SK-N-SH (cell line): Measurements from ENCODE around the gene CYTH3. TPM values are rescaled to one million over a fixed set of nuclear protein-coding genes. Genes with fewer than 3 reads are reported as not detected.

Source experiments
- CTCF ChIA-PET: fragments of 300-600, 350-600 bp; formaldehyde crosslinking; extraction: SDS; loops from one replicate; lab custom pipeline; 2021; lab: Yijun Ruan, JAX
- POLR2A ChIA-PET: fragments of 350-600 bp; sonication (Branson Sonifier 250); formaldehyde crosslinking; extraction: SDS; loops from one replicate; lab custom pipeline; 2020; ENCODE audit warnings: antibody characterized with exemption, inconsistent platforms; lab: Yijun Ruan, JAX
- DNase-seq: peaks from one replicate; pipeline ENCODE4 v3.0.0; 2012
- H2AFZ ChIP-seq: fragments of 200-600 bp; sonication (generic); 2 replicates; pipeline ENCODE4 v1.8.1; 2016; ENCODE audit warnings: antibody characterized with exemption, mild to moderate bottlenecking, low read depth
- H3F3A ChIP-seq: fragments of 200-600 bp; sonication (generic); replicated peaks from 2 replicates; pipeline ENCODE3; 2016; ENCODE audit warnings: antibody characterized with exemption, mild to moderate bottlenecking; ENCODE audit not compliant: insufficient read depth
- H3K27ac ChIP-seq, 2 experiments: fragments of 200-500 bp in 1 of 2; fragments of 200-600 bp in 1 of 2; sonication (Bioruptor generic) in 1 of 2; sonication (generic), shearing (Covaris generic) in 1 of 2; 2 replicates each; pipeline versions ENCODE4 v1.5.1 to v1.6.1; 2014 to 2016; ENCODE audit warnings: low read depth in 2 of 2, inconsistent platforms in 1 of 2, low read length in 1 of 2, mild to moderate bottlenecking in 1 of 2, mixed read lengths in 1 of 2
- H3K27me3 ChIP-seq: fragments of 200-600 bp; sonication (generic), shearing (Covaris generic); 2 replicates; pipeline ENCODE4 v1.6.1; 2016; ENCODE audit warnings: mixed run types; ENCODE audit not compliant: insufficient read depth
- H3K36me3 ChIP-seq, 2 experiments: fragments of 200-500 bp in 1 of 2; fragments of 200-600 bp in 1 of 2; sonication (Bioruptor generic) in 1 of 2; sonication (generic) in 1 of 2; replicated peaks in 1 of 2; 2 replicates each; pipeline versions ENCODE3 to v1.5.1; 2014 to 2016; ENCODE audit warnings: low read length in 1 of 2, mild to moderate bottlenecking in 1 of 2; ENCODE audit not compliant: insufficient read depth in 2 of 2, control insufficient read depth in 1 of 2
- H3K4me1 ChIP-seq, 2 experiments: fragments of 200-500 bp in 1 of 2; fragments of 200-600 bp in 1 of 2; sonication (Bioruptor generic) in 1 of 2; sonication (generic), shearing (Covaris generic) in 1 of 2; 2 replicates each; pipeline versions ENCODE4 v1.5.1 to v1.6.1; 2014 to 2016; ENCODE audit warnings: low read depth in 1 of 2, low read length in 1 of 2, mixed run types in 1 of 2; ENCODE audit not compliant: insufficient read depth in 2 of 2, control insufficient read depth in 1 of 2
- H3K4me2 ChIP-seq: fragments of 200-600 bp; sonication (generic), shearing (Covaris generic); 2 replicates; pipeline ENCODE4 v1.6.1; 2017; ENCODE audit warnings: mixed run types
- H3K4me3 ChIP-seq, 2 experiments: fragments of 200-500 bp in 1 of 2; fragments of 200-600 bp in 1 of 2; sonication (Bioruptor generic) in 1 of 2; sonication (generic), shearing (Covaris generic) in 1 of 2; 2 replicates each; pipeline versions ENCODE4 v1.5.1 to v1.8.1; 2014 to 2016; ENCODE audit warnings: low read depth in 2 of 2, inconsistent platforms in 1 of 2, low read length in 1 of 2, mild to moderate bottlenecking in 1 of 2, mixed read lengths in 1 of 2, moderate library complexity in 1 of 2
- H3K79me2 ChIP-seq: fragments of 200-600 bp; sonication (generic); 2 replicates; pipeline ENCODE4 v1.8.1; 2017; ENCODE audit warnings: mild to moderate bottlenecking; ENCODE audit not compliant: insufficient read depth
- H3K9ac ChIP-seq: fragments of 200-600 bp; sonication (generic); 2 replicates; pipeline ENCODE4 v1.6.1; 2017; ENCODE audit warnings: mixed run types
- H3K9me2 ChIP-seq: fragments of 200-600 bp; sonication (generic); 2 replicates; pipeline ENCODE4 v1.6.1; 2017; ENCODE audit warnings: mixed run types
- H3K9me3 ChIP-seq: fragments of 200-600 bp; sonication (generic); 2 replicates; pipeline ENCODE4 v1.6.1; 2017; ENCODE audit warnings: mixed run types, mild to moderate bottlenecking, moderate library complexity
- H4K20me1 ChIP-seq: fragments of 200-600 bp; sonication (generic); 2 replicates; pipeline ENCODE4 v1.6.1; 2017; ENCODE audit warnings: mild to moderate bottlenecking, mixed run types; ENCODE audit not compliant: insufficient read depth
- CHD2 ChIP-seq: fragments of 150-350 bp; IDR thresholded peaks from 2 replicates; pipeline ENCODE4 v1.6.1; 2018; ENCODE audit warnings: low read length; ENCODE audit not compliant: partially characterized antibody
- CTCF ChIP-seq: fragments of 200-600 bp; sonication (generic); IDR thresholded peaks from 2 replicates; pipeline ENCODE4 v1.6.1; 2017; ENCODE audit warnings: antibody characterized with exemption, mild to moderate bottlenecking, moderate library complexity
- ELF1 ChIP-seq: IDR thresholded peaks from 2 replicates; pipeline ENCODE4 v1.4.0; 2012
- FOXJ3 ChIP-seq: sonication (generic); formaldehyde crosslinking; IDR thresholded peaks from 2 replicates; pipeline ENCODE4 v1.5.1; 2020; ENCODE audit warnings: mild to moderate bottlenecking, missing genetic modification reagents
- GABPA ChIP-seq: IDR thresholded peaks from 2 replicates; pipeline ENCODE4 v1.4.0; 2012; ENCODE audit warnings: low read depth, mild to moderate bottlenecking
- GATA2 ChIP-seq: sonication (generic); formaldehyde crosslinking; IDR thresholded peaks from 2 replicates; pipeline ENCODE4 v1.5.0; 2020; ENCODE audit warnings: mild to moderate bottlenecking, missing genetic modification reagents
- IRF3 ChIP-seq: fragments of 150-350 bp; IDR thresholded peaks from 2 replicates; pipeline ENCODE4 v1.6.1; 2016; ENCODE audit warnings: mild to moderate bottlenecking, low read depth, low read length
- MAX ChIP-seq: IDR thresholded peaks from 2 replicates; pipeline ENCODE4 v1.4.0; 2012; ENCODE audit warnings: low read depth
- MEF2A ChIP-seq: IDR thresholded peaks from 2 replicates; pipeline ENCODE4 v1.4.0; 2012; ENCODE audit warnings: low read depth, borderline replicate concordance
- RAD21 ChIP-seq: IDR thresholded peaks from 2 replicates; pipeline ENCODE4 v1.6.1; 2012; ENCODE audit warnings: mild to moderate bottlenecking, low read length
- RFX5 ChIP-seq: IDR thresholded peaks from 2 replicates; pipeline ENCODE4 v1.6.1; 2012; ENCODE audit warnings: mild to moderate bottlenecking, improper control_type of control experiment, low read length
- TEAD4 ChIP-seq: IDR thresholded peaks from 2 replicates; pipeline ENCODE4 v1.4.0; 2012; ENCODE audit warnings: mild to moderate bottlenecking, borderline replicate concordance; ENCODE audit not compliant: insufficient read depth
- USF1 ChIP-seq: IDR thresholded peaks from 2 replicates; pipeline ENCODE4 v1.4.0; 2012; ENCODE audit warnings: low read depth, borderline replicate concordance
- USF2 ChIP-seq: fragments of 150-350 bp; IDR thresholded peaks from 2 replicates; pipeline ENCODE4 v1.6.1; 2017; ENCODE audit warnings: antibody characterized with exemption, low read length, low read depth, borderline replicate concordance
- YY1 ChIP-seq: IDR thresholded peaks from 2 replicates; pipeline ENCODE4 v1.4.0; 2012; ENCODE audit warnings: low read depth, mild to moderate bottlenecking
- WGBS: methylation state at CpG from one replicate; pipeline ENCODE4 v1.1.6; 2017; ENCODE audit warnings: low lambda C conversion rate; 5-methylcytosine and 5-hydroxymethylcytosine counted together
- polyA plus RNA-seq, 3 experiments: library from polyadenylated mRNA; depleted of rRNA; stranded (reverse); fragments of >200 nt; gene quantifications; 2 replicates each; pipeline ENCODE4 v1.2.3, GENCODE V29; 2012

The CYTH3 gene
- polyA plus RNA-seq, 1 of the 3 experiments (the other 2 are of a cell fraction) = 55.1 TPM

- Histone ChIP-seq H3K27me3 (no peaks in the 10 kb centered on the region), H3K9me3 (no peaks in the 10 kb centered on the region), H3K36me3 (no peaks in the 10 kb centered on the region), H3K27ac (no peak overlapping the region), H2AFZ (no peak overlapping the region), H3K4me3 (no peak overlapping the region), H4K20me1 (peaks cover 24% of the 10 kb centered on the region), H3F3A (peaks cover 4% of the 10 kb centered on the region), H3K4me2 (no peak overlapping the region), H3K4me1 (no peaks in the 10 kb centered on the region), H3K79me2 (peaks cover 100% of the 10 kb centered on the region), H3K9ac (no peak overlapping the region), H3K9me2 (no peaks in the 10 kb centered on the region)
- POLR2A ChIA-PET = no interaction called here
- TF ChIP-seq TEAD4 = no peak
- TF ChIP-seq CTCF = no peak
- TF ChIP-seq FOXJ3 (CRISPR knock-in tag) = no peak
- TF ChIP-seq CHD2 = no peak
- TF ChIP-seq IRF3 = no peak
- TF ChIP-seq GABPA = no peak
- TF ChIP-seq GATA2 = no peak
- DNase-seq = no peak
- CTCF ChIA-PET = interaction anchor here (1.2 kb wide), 1 partner anchor 52 kb away, joined by 3 read pairs; no protein-coding TSS in a partner anchor
- WGBS = 96% methylated on average over 3 of the region's 3 CpGs
Observed at GRCh38 chr7:6212008-6212407, 60.4 kb downstream of the CYTH3 start.

GRCh38 chr7:6210621-6211372 lies 61.6 kb downstream of the CYTH3 start:
- peaks cover 15% of the 10 kb centered on the region for H3F3A ChIP-seq
- peaks cover 100% of the 10 kb centered on the region for H3K79me2 ChIP-seq
- no peaks in the 10 kb centered on the region for H3K9me2 ChIP-seq
- peaks cover 5 to 6% of the 10 kb centered on the region in 2 experiments for H3K4me1 ChIP-seq
- H3K27ac ChIP-seq = no peak overlapping the region
- WGBS = 96% methylated on average over 7 of the region's 7 CpGs
- CTCF ChIA-PET = interaction anchor here (0.9 to 1.2 kb wide), 2 partner anchors 15 to 51 kb away, joined by 3 to 4 read pairs; no protein-coding TSS in a partner anchor
- H2AFZ ChIP-seq = no peak overlapping the region
- POLR2A ChIA-PET = no interaction called here
- no peaks in the 10 kb centered on the region for H3K9me3 ChIP-seq
- peaks cover 33% of the 10 kb centered on the region for H4K20me1 ChIP-seq
- H3K4me2 ChIP-seq = no peak overlapping the region
- no peak overlapping the region for H3K9ac ChIP-seq
- no peaks in the 10 kb centered on the region for H3K27me3 ChIP-seq
- H3K4me3 ChIP-seq = no peak overlapping the region
- DNase-seq = no peak
- no peaks in the 10 kb centered on the region for H3K36me3 ChIP-seq
- TF ChIP-seq MEF2A (no peak), RAD21 (no peak), CHD2 (no peak), IRF3 (no peak), FOXJ3 (CRISPR knock-in tag) (no peak), YY1 (no peak), GABPA (no peak), RFX5 (no peak), ELF1 (no peak), USF1 (no peak), MAX (no peak), USF2 (no peak)
